Neural cell (in vitro differentiated cells): Measurements from ENCODE around the gene S100Z. TPM values are rescaled to one million over a fixed set of nuclear protein-coding genes. Genes with fewer than 3 reads are reported as not detected.

Experiments
- H2AFZ ChIP-seq: fragments of 200-600, 300-800 bp; sonication (generic), shearing (Covaris generic); 2 replicates; pipeline ENCODE4 v1.6.0; 2014; ENCODE audit warnings: low read depth, mild to moderate bottlenecking, antibody characterized with exemption, low read length, moderate library complexity
- H3F3A ChIP-seq: fragments of 200-600 bp; shearing (Covaris generic); 2 replicates; pipeline ENCODE4 v1.6.1; 2016; ENCODE audit warnings: mild to moderate bottlenecking, moderate library complexity, mixed read lengths, antibody characterized with exemption, low read length; ENCODE audit not compliant: insufficient read depth, poor library complexity, severe bottlenecking
- H3K27ac ChIP-seq: fragments of 200-600, 300-800 bp; sonication (generic), shearing (Covaris generic); 2 replicates; pipeline ENCODE4 v1.5.1; 2014; ENCODE audit warnings: mild to moderate bottlenecking, low read length, moderate library complexity
- H3K27me3 ChIP-seq: fragments of 300-800, 200-600 bp; sonication (generic), shearing (Covaris generic); 2 replicates; pipeline ENCODE4 v1.6.0; 2014; ENCODE audit warnings: mild to moderate bottlenecking, low read depth, low read length, moderate library complexity; ENCODE audit not compliant: insufficient read depth
- H3K36me3 ChIP-seq: fragments of 300-800, 200-600 bp; sonication (generic), shearing (Covaris generic); 2 replicates; pipeline ENCODE4 v1.5.1; 2014; ENCODE audit warnings: mild to moderate bottlenecking, antibody characterized with exemption, low read length, moderate library complexity; ENCODE audit not compliant: insufficient read depth
- H3K4me2 ChIP-seq: fragments of 300-800, 200-600 bp; sonication (generic), shearing (Covaris generic); 2 replicates; pipeline ENCODE4 v1.6.0; 2014; ENCODE audit warnings: mild to moderate bottlenecking, low read length
- H3K4me3 ChIP-seq: fragments of 300-800, 200-600 bp; sonication (generic), shearing (Covaris generic); 2 replicates; pipeline ENCODE4 v1.5.1; 2014; ENCODE audit warnings: mild to moderate bottlenecking, low read length, moderate library complexity
- H3K79me2 ChIP-seq: fragments of 200-600 bp; shearing (Covaris generic); replicated peaks from 2 replicates; pipeline ENCODE4 v1.6.0; 2014; ENCODE audit warnings: mild to moderate bottlenecking, low read length, moderate library complexity; ENCODE audit not compliant: insufficient read depth
- H3K9ac ChIP-seq: fragments of 300-800, 200-600 bp; sonication (generic), shearing (Covaris generic); 2 replicates; pipeline ENCODE4 v1.6.1; 2016; ENCODE audit warnings: mild to moderate bottlenecking, low read length, mixed read lengths
- H3K9me2 ChIP-seq: fragments of 200-600 bp; shearing (Covaris generic); 2 replicates; pipeline ENCODE4 v1.6.1; 2016; ENCODE audit warnings: mild to moderate bottlenecking, low read length, mixed read lengths; ENCODE audit not compliant: insufficient read depth
- H3K9me3 ChIP-seq: fragments of 200-600, 300-800 bp; sonication (generic), shearing (Covaris generic); 2 replicates; pipeline ENCODE4 v1.6.1; 2016; ENCODE audit warnings: mild to moderate bottlenecking, mixed run types, low read length, moderate library complexity, mixed read lengths
- H4K20me1 ChIP-seq: fragments of 200-600 bp; shearing (Covaris generic); 2 replicates; pipeline ENCODE4 v1.6.1; 2016; ENCODE audit warnings: mild to moderate bottlenecking, mixed run types; ENCODE audit not compliant: insufficient read depth
- EP300 ChIP-seq: fragments of 450-650 bp; conservative IDR thresholded peaks from 2 replicates; pipeline ENCODE4 v1.6.1; 2014; ENCODE audit warnings: antibody characterized with exemption, mild to moderate bottlenecking, moderate library complexity; ENCODE audit not compliant: poor library complexity, severe bottlenecking
- EZH2 ChIP-seq: fragments of 200-600, 300-800 bp; shearing (Covaris generic), sonication (generic); IDR thresholded peaks from 2 replicates; pipeline ENCODE4 v1.6.1; 2014; ENCODE audit warnings: antibody characterized with exemption, low read length, borderline replicate concordance, mild to moderate bottlenecking; ENCODE audit not compliant: insufficient read depth, poor library complexity, severe bottlenecking
- MXI1 ChIP-seq: fragments of 450-650 bp; conservative IDR thresholded peaks from 2 replicates; pipeline ENCODE4 v1.6.1; 2014; ENCODE audit warnings: antibody characterized with exemption, mild to moderate bottlenecking; ENCODE audit not compliant: poor library complexity, severe bottlenecking
- POLR2AphosphoS5 ChIP-seq: IDR thresholded peaks from 2 replicates; pipeline ENCODE4 v1.6.1; 2012
- RAD21 ChIP-seq: fragments of 450-650 bp; conservative IDR thresholded peaks from 2 replicates; pipeline ENCODE4 v1.6.1; 2014; ENCODE audit warnings: antibody characterized with exemption, mild to moderate bottlenecking, moderate library complexity
- REST ChIP-seq: IDR thresholded peaks from 2 replicates; pipeline ENCODE4 v1.6.1; 2012; ENCODE audit warnings: borderline replicate concordance
- SMC3 ChIP-seq: fragments of 450-650 bp; conservative IDR thresholded peaks from 2 replicates; pipeline ENCODE4 v1.6.1; 2014; ENCODE audit warnings: antibody characterized with exemption, mild to moderate bottlenecking, moderate library complexity; ENCODE audit not compliant: poor library complexity
- TAF1 ChIP-seq: IDR thresholded peaks from 2 replicates; pipeline ENCODE4 v1.6.1; 2012; ENCODE audit warnings: low read depth
- polyA plus RNA-seq: library from polyadenylated mRNA; depleted of rRNA; stranded (reverse); fragments of >200 nt; gene quantifications from 2 replicates; pipeline ENCODE4 v1.2.3, GENCODE V29; 2014
- TF ChIP-seq, protein P1 (sequence below): fragments of 450-650 bp; IDR thresholded peaks from 2 replicates; pipeline ENCODE4 v1.5.1; 2014; ENCODE audit warnings: antibody characterized with exemption, mild to moderate bottlenecking, moderate library complexity; ENCODE audit not compliant: poor library complexity, severe bottlenecking

S100Z gene
- polyA plus RNA-seq, 1 donor from 2014 or later, result not detected

- H3K4me3 ChIP-seq, result no peak overlapping the region
- H3F3A ChIP-seq, result no peaks in the 10 kb centered on the region
- H3K9ac ChIP-seq, result no peak overlapping the region
- H3K4me2 ChIP-seq, result no peak overlapping the region
- H3K27me3 ChIP-seq, result no peaks in the 10 kb centered on the region
- H3K9me2 ChIP-seq, result no peaks in the 10 kb centered on the region
- no peaks in the 10 kb centered on the region for H3K36me3 ChIP-seq
- no peaks in the 10 kb centered on the region for H3K9me3 ChIP-seq
- H2AFZ ChIP-seq, result no peak overlapping the region
- H4K20me1 ChIP-seq, result no peaks in the 10 kb centered on the region
- H3K27ac ChIP-seq, result no peak overlapping the region
- no peaks in the 10 kb centered on the region for H3K79me2 ChIP-seq
- TF ChIP-seq EZH2 (no peak), MXI1 (no peak), RAD21 (no peak), POLR2AphosphoS5 (no peak), SMC3 (no peak), EP300 (no peak), TAF1 (no peak), REST (no peak)
- TF ChIP-seq, protein P1, sequence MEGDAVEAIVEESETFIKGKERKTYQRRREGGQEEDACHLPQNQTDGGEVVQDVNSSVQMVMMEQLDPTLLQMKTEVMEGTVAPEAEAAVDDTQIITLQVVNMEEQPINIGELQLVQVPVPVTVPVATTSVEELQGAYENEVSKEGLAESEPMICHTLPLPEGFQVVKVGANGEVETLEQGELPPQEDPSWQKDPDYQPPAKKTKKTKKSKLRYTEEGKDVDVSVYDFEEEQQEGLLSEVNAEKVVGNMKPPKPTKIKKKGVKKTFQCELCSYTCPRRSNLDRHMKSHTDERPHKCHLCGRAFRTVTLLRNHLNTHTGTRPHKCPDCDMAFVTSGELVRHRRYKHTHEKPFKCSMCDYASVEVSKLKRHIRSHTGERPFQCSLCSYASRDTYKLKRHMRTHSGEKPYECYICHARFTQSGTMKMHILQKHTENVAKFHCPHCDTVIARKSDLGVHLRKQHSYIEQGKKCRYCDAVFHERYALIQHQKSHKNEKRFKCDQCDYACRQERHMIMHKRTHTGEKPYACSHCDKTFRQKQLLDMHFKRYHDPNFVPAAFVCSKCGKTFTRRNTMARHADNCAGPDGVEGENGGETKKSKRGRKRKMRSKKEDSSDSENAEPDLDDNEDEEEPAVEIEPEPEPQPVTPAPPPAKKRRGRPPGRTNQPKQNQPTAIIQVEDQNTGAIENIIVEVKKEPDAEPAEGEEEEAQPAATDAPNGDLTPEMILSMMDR, result no peak
These were observed 41.6 kb upstream of the S100Z start for GRCh38 chr5:76808141-76808691.

DNA sequence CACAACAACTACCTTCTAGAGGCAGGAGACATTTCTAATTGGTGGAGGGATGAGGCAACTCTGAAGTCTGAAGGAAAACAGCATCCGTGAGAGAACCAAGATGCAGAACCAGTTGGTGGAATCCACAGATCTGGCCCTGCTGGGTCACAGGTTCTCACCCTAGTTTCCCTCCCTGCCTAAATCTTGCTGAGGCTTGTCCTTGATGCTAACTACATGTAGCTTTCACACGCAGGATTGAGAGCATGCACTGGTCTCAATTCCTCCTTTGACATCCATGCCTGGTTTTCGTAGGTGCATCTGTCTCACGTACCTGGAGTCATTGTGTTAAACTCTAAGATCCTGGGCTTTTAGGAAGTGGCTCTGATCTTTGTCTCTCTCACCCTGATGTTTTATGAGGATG is 40.7 kb upstream of the S100Z start:
- TF ChIP-seq POLR2AphosphoS5 (no peak), SMC3 (no peak), EZH2 (no peak), MXI1 (no peak), RAD21 (no peak), EP300 (no peak)
- TF ChIP-seq, protein P1, result no peak
- Histone ChIP-seq H3K4me3 (no peak overlapping the region), H3K79me2 (no peaks in the 10 kb centered on the region), H3K27ac (no peak overlapping the region), H3K4me2 (no peak overlapping the region), H3K9me3 (no peaks in the 10 kb centered on the region), H3F3A (no peaks in the 10 kb centered on the region), H2AFZ (no peak overlapping the region), H4K20me1 (no peaks in the 10 kb centered on the region), H3K9ac (no peak overlapping the region), H3K27me3 (no peaks in the 10 kb centered on the region), H3K9me2 (no peaks in the 10 kb centered on the region), H3K36me3 (no peaks in the 10 kb centered on the region)
